HG02798 (cell line): ENCODE results near the gene PHF10.
"Not testable (repeated sequence)": the region's sequence is repeated elsewhere in the genome, so short reads cannot be mapped to it uniquely, and the experiment has no call there.

Experiments used
- ATAC-seq: cut with Tn5 transposase; IDR thresholded peaks from one replicate; pipeline ENCODE4 v1.9.1; 2021; ENCODE audit warnings: mild to moderate bottlenecking; ENCODE audit not compliant: unreplicated experiment, poor library complexity

PHF10 gene

GRCh38 chr6:169723991-169724493 is 258 bp downstream of the PHF10 start:
- peak; percentile 49 for ATAC-seq

DNA sequence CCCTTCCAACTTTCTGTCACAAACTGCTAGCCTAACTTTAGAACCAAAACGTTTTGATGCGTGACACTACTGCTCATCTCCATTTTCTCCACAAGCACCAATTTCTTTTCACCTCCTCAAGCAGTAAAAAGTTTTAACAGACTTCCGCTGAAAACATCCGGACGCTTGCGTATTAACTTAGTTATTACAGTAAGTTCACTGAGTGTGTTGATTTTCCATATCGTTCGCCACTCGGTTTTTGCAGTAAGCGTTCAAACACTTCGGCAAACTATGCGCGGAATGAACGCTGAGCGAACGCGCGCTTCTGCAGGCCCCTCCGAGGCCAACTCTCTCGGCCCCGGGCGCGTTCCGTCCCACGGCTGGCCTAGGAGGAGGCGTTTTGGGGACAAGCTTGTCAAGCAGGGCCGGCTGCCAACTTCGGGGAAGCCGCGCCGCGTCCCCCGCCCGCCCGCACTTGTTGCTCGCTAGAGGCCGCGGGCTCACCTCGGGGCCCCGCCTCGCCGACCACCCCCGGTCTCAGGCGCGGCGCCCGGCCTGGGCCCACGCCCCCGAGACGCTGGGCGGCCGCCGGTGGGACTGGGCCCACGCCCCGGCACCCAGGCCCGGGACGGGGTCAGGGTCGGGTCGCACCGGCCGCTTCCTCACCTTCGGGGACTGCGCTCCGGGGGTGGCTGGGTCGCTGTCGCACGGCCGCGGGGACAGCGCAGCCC is 945 bp downstream of the PHF10 start:
- peak; percentile 42 for ATAC-seq

DNA sequence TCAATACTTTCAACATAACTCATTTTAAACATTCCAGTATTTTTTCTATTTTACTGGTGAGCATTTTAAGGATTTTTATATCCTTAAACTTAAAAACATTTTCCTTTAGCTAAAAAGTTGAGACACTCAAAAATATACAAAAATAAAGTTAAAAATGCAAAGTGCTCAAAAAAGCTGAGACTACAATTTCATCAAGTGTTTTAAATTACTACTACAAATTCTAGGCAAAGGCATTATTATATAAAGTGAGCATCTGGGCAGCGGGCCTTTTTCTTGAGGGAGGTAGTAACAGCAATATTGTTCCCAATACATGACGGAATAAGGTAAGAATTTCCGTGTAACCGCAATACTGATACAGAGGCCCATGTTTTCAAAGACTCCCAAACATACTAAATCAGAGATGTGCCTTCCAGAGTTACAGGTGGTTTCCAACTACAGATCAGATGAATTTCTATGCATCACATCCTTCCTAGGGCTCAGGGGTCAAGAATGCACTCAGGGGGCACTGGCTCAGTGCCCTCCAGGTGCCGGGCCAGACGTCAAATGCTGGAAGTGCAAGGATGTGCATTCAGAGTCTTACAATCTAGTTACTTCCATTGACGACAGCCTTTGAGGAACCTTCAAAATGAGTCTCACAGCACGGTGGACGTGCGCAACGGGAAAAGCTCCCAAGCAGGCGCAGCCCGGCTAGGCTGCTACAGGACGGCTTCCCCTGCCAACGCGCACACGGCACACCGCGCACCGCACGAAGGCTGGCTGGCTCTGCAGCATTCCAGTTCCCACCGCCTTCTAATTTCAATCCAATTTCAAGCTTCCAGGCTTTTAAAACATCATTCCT is 1.7 kb downstream of the PHF10 start:
- ATAC-seq, result no peak

GRCh38 chr6:169720207-169720855 is 4.0 kb downstream of the PHF10 start:
- no peak for ATAC-seq

GRCh38 chr6:169719117-169719516 is 5.2 kb downstream of the PHF10 start:
- ATAC-seq, result no peak

DNA sequence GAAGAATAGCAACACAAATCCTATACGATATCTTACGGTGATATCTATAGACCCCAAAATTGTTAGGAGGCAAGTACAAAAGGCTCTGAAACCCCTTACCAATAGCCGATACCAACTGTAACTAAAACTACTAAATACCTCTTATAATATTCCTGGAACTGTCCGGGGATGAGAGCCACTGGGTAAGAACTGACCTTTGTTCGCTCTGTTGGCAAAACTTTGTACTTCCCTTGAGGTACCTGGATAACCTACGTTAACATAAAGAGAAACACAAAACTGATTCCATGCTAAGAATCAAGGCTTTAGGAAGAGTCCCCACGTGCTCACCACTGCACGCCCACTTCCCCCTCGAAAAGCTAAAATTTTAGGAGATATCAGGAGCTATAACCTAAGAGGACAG is 9.7 kb downstream of the PHF10 start:
- ATAC-seq, result no peak

GRCh38 chr6:169714178-169714577 is 10.1 kb downstream of the PHF10 start:
- no peak for ATAC-seq

GRCh38 chr6:169710009-169710408 is 14.3 kb downstream of the PHF10 start:
- ATAC-seq, result no peak

DNA sequence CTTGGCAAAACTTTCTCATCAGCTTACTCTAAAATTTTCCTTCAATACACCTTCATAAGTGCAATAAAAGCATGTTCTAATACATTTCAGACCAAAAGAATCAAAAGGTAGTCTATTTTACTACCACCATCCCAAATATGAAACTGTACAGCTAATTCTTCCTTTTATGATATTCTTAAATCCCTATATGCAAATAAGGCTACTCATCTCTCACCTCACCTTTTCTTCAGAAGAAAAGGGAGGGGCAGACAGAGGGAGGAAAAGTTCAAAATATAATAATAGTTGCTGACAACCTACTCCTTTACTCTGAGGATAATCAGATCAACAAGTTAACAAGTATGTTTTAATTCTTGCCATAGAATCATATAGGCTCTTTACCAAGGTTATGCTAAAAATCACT is 15.0 kb downstream of the PHF10 start:
- ATAC-seq, result no peak

DNA sequence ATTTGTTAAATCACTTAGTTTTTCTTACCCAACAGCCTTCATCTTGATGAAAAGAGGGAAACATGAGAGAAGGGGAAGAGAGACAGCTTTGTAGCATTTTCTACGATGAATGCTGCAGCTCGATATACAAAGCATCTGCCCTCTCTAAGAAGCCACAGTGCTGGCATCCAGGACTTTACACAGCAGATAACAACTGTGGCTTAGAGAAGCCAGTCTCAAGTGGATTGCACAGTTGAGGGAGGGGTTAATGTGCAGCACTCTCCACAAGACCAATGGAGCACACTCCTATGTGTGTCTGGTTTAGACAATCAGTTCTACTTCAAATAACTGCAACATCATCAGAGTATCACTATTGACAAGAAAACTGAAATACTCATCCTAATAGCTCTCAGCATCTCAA is 16.5 kb downstream of the PHF10 start:
- no peak for ATAC-seq

DNA sequence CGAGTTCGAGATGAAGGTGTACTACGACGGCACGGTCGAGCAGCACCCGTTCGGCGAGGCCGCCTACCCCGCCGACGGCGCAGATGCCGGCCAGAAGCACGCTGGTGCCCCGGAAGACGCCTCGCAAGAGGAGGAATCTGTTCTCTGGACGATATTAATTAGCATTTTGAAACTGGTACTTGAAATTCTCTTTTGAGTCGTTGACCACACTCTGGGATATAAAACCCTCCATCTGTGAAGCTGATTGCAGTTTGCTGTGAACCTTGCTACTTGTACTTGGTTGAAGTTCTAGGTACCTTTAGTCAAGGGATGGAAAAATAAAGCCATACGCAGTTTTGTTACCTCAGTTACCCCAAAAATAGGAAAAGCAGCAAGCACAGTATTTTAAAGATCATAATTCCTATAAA is 21.5 kb downstream of the PHF10 start:
- peak; percentile 9 for ATAC-seq

DNA sequence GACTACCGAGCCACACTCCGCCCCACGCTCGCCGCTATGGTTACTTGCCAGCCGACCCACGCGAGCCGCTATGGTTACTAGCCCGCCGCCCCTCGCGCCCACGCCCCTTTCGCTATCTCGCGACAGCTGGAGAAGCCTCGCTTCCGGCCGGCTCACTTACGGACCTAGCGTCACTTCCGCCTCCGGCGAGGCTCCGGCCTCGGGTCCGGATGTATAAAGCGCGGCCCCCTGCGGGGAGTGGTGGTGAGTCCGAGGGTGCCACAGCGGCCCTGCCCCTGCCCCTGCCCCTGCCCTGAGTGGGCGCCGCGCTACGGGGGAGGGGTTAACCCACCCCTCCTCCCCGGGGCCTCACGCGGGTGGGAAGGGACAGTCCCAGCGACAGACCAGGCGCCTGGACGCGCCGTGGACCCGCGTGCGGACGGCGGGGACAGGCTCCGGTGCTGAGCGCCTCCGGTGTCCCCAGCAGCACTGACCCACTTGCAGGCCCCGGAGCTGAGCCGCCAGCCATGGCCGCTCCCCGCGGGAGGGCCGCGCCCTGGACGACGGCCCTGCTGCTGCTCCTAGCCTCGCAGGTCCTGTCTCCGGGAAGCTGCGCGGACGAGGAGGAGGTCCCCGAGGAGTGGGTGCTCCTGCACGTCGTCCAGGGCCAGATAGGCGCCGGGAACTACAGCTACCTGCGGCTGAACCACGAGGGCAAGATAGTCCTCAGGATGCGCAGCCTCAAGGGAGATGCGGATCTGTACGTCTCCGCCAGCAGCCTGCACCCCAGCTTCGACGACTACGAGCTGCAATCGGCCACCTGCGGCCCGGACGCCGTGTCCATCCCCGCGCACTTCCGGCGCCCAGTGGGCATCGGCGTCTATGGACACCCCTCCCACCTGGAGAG is 22.1 kb downstream of the PHF10 start, which contains the start of the genes C6orf120 and WDR27:
Gene C6orf120 (plus strand): TSS at position 173 of the 886 bp plus-strand sequence. CDS start 334 bp downstream, at position 507.
Gene WDR27 (minus strand): TSS at position 76 of the 886 bp plus-strand sequence. CDS start 13,024 bp downstream, outside the sequence.
- peak; percentile 95 for ATAC-seq

DNA sequence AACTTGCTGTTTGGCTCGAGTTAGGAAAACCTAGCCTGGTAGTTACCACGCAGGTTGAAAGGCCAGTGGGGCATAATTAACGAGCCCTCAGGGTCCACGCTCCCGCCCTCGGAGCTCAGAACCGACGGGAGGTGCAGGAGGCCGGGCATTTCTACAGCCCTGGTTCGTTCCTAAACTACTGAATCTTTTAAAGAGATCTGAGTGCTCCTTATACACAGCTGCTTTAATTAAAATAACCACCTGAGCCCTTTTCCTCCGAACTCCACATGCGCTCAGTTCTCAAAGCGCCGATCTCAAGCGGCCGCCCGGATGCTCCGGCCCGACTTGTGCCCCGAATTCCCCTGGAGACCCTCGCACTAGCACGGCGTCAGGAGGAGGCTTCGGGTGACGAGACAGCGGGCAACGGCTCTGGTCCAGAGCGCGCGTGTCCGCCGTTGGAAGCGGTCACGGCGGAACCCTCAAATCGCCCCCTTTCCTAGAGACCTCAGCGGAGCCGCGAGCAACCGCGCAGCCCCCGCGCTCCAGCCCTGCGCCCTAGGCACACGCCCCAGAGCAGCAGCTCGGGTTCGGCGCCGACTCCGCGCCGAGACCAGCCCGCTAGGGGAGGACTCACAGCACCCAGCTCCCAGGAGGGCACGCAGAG is 22.9 kb downstream of the PHF10 start:
- ATAC-seq, result no peak

DNA sequence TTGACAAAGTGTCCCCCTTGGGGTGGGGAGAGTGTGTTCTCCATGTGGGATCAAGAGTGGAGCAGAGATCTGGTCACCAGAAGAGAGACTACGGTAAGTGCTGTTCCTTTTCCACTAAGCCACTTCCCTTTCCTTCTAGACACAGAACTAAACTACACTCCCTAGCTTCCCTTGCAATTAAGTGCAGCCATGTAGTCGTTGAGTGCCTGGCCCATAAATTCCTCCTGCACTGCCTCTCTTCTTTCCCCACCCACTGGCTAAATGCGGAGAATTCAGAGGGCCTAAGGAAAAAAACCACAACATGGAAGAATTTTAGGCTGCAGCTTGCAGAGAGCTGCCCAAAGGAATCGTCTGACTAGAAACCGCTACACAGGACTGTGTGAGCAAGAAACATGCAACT is 24.0 kb downstream of the PHF10 start:
- ATAC-seq, result no peak

DNA sequence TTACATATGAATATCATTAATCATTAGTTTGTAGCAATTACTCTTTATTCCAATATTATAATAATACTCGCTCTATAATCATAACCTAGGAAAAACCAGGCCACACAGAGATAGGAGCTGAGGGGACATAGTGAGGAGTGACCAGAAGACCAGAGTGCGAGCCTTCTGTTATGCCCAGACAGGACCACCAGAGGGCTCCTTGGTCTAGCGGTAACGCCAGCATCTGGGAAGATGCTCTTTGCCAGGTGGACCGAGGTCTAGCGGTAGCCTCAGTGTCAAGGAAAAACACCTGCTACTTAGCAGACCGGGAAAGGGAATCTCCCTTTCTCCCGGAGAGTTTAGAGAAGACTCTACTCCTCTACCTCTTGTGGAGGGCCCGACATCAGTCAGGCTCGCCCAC is 27.2 kb downstream of the PHF10 start:
- not testable (repeated sequence) for ATAC-seq

DNA sequence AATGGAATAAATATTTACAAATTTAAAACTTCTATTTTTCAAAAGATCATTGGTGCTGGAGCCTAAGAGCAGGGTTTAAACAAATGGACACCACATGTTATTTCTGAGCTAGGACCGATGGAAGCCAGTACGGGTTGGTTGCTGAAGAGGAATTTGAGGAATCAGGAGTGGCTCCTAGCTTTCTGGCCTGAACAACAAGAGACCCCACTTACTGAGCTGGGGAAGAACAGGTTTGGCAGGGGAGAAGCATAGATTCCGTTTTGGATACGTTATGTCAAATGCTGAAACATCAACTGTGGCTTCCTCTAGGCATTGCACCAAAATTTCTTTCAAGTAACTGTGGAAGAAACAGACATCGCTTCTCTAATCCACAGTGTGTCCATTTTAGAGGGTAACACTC is 29.2 kb downstream of the PHF10 start:
- no peak for ATAC-seq

GRCh38 chr6:169692516-169692915 is 31.8 kb downstream of the PHF10 start:
- no peak for ATAC-seq

DNA sequence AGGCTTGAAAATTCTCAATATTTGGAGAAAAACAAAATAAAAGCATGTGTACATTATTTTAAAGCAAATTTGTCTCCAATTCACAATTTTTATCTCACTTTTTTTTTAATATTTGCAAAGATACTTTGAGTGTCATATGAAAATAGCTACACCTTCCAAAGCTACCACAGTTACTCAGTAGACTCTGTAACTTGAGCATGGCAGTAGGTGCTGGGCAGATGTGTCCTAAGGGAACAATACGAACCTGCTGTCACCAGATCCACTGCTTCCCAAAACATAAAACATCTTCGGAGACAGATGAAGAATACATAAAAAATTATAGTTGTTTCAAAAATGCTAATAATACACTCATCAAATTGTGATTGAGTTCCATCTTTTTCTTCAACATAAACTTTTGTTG is 33.0 kb downstream of the PHF10 start:
- ATAC-seq, result no peak

DNA sequence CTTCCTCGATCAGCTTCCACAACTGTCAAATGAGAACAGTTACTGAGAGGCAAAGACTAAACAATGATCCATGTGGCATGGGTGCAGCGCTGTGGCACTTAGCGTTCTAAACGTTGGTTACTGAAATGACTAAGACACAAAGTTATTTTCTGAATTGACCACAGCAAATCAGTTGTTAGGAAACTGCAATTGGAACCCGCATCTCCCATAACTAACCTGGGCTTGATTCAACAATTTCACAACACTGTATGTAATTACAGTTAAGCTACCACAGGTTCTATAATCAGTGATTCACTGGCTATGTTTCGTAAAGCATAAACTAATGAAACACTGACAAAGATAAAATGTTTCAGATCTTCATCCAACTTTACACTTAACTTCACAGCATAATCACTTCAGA is 35.0 kb downstream of the PHF10 start:
- ATAC-seq, result no peak
